NCI-H187 treated with DMSO at 0.1 percent for 48 hours (cell line): ENCODE measurements around the gene CDH2.

ENCODE experiments used
- DNase-seq: peaks from one replicate; lab custom pipeline; 2025; lab: John Stamatoyannopoulos, UW

The CDH2 gene

DNA sequence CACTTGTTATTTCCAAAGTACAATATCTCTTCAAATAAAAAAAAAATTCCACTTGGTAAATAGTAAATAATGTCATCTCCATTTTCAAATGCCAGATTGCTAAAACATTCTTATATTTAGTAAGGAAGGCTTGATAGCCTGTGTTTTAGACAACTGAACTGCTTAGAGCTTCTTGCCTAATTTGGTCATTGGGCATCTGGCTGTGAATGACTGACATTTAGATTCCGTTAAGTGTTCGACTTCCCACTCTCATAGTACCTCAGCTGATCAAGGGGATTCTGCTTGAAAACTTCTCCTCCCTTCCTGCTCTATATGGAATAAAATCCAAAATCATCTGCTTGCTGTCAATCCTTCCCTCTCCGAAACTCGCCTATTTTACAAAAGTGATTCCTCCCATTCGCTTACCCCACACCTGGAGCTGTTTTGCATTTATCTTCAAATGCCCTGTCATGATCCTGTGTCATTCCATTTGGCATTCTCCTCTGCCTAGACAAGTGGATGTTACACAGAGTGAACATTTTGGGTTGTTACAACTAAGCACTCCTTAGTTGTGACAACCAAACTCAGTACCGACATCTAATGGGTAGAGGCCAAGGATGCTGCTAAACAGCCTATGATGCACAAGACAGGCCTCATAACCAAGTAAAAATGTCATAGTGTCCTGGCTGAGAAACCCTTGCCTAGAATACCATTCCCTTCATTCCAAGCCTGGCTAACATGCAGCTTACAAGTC lies 181.0 kb downstream of the CDH2 start:
- no peak for DNase-seq

DNA sequence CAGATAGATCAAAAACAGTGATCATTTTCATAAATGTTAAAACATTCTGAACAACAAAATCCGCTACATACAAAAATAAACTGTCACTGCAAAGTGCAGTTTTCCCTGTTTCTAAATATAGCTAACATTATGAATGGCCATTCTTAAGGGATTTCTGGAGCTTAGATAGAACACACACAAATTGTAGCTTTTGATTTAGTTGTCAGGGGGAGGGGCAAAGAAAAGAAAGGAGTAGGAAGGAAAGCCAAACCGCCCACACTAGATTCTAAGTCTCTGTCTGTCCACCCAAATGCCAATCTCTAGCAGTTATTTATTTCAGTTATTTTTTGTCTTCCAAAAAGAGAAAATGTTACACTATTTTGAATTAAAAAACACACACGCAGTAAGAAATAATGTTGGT lies 182.4 kb downstream of the CDH2 start:
- no peak for DNase-seq

DNA sequence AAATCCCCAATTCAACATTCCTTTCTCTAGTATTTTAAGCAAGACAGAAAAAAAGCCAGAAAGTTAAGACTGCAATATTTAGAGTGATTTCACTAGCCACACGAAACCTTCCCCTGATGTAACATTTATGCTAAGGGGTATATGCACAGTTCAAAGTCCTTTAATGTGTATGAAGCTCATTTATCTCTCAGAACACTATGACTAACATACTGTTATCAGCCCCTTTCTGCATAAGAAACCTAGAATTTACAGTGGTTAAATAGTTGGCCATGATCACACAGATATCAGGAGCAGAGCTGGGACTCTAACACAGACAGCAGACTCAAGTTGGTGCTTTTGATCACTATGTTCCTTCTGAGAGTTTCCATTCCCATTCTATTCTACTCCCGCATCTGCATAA lies 185.5 kb downstream of the CDH2 start:
- DNase-seq: no peak

DNA sequence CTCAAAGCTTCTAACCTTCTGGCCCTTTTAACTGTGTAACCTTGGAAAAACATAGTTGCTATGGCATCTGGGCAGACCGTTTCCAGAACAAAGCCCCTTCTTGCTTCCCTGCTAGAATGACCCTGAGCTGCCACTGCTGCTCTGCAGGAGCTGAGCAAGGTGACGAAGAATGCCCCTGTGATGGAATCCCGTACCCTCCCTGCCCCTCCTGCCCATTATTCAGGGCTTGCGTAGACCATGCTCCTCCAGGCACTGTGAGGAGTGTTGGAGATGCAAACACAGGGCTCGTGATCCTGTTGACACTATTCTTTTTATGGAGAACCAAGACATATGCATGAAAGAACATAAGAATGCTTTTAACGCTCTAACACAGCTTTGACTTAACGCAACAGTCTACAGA lies 191.1 kb downstream of the CDH2 start:
- no peak for DNase-seq

DNA sequence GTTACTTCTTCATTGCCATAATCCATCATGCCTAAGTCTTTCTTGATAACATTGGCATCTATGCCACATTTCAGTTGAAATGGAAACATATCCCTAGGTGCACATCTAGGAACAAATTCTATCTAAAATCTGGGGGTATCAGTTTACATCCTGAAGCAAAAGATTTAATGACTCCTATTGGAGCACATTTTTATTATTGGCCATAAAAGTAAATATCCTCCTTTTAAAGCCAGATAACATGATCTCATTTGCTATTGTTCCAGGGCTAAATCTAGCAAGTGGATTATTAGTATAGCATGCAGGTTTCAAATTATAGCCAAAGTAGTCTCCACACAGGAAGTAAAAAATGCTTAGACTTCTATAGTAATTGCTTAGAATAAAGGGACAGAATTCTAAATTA lies 193.2 kb downstream of the CDH2 start:
- no peak for DNase-seq

DNA sequence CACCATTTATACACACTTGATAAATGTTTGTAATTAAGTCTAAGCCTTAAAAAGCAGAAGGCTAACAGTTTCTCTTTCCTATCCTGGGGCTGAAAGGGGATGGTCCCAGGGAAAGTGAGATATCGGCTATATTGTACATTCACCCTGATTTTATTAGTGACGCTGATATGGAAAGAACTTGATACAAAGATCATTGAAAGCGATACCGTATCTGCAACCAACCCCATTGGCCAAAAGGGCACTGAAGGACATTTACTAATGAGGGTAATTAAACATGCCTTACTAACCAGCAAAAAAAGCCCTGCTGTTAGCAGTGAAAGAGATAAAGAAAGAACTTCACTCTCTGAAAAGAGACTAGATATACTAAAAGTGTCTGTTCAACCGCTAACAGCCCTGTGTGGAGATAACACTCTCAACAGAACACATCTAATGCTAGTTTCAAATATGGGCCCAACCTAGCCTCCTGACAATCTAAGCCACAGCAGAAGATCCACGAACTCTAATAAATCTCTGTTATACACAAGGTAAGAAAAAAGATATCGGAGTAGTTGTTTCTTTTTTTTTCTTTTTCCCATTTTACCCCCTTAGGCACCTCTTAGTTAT lies 200.0 kb downstream of the CDH2 start:
- DNase-seq: no peak

DNA sequence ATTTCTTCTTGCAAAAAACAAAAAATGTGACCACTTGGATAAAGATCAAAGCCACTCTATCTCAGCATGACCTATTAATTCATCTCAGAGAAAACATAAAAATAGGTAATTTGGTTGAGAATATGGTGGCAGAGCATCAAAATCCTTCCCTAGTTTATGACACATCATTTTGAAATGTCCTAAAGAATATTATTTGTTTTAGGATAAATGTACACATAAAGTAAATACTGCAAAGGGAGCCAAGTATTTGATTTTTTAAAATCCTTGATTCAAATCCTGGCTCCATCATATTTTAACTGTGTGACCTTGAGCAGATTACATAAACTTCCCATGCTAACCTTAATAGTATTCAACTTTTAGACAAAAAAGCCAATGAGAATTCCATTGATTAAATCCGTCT lies 206.6 kb downstream of the CDH2 start:
- no peak for DNase-seq

DNA sequence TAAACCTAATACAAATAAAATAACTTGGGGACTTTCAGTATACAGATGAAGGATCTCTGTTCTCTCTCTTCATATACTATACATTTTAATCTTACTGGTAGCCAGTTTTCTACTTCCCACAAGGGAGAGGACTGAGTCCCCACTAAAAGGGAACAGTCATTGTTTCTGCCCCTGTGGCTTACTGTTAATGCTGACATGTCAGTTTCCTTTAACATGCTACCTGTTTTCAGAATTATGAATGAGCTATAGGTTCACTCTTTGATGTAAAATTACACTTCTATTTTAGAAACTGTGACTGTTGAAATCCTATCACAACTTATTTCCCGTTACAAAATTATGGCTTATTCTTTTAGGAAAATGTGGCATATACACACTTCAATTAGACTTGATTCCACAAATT lies 207.7 kb downstream of the CDH2 start:
- DNase-seq: no peak

DNA sequence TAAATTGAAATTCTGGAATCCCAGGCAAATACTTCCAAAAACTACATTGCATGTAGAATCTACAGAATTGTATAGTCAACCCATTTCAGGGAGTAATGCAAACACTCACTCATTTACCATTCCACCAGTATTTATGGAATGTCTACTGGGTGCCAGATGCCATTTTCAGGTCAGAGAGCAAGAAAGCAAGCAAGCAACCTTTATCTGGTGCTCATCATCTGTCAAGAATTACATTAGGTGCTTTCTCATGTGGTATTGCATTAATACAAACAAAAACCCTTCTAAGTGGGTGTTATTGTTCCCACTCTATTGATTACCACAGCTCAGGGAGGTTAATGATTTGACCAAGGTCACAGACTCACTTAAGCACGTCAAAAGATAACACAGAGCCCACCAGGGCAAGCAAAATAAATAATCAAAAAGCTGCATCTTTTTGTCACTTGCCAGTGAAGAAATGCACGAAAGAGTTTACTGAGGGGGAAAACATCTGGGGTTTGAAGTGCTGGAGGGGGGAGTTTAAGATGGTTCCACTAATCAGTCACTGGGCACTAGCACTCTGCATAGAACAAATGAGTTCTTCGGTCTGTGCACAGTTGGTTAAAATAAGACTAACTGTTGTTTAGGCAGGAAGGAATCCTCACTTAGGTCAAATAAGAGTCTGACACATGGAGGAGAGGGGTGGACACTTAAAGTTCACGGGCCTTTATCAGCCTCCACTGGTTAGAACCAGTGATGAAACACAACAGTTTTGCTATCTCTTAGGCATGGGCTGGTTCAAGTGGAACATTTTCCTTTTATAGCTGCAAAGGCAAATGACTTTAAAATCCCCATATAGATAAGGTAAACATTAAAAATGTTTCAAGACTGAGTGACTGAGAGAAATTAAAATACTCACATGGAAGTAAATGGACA lies 208.8 kb downstream of the CDH2 start:
- DNase-seq: no peak

DNA sequence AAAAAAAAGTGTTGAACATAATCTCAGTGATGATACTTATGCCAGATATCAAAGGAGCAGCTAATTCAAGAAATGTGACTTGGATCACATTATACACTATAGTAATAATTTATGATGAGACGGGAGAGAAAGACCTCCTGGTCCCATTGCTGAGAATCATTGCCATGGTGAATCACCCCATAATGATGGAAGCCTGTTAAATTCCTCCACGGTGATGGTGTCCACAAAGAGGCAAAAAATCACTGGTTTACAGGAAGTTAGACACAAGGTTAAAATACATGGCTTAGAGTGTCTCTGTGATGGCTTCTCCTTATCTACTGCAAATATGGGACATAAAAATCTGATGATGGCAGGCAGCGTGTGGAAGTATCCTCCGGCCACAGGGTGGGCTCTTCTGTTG lies 210.0 kb downstream of the CDH2 start:
- no peak for DNase-seq

DNA sequence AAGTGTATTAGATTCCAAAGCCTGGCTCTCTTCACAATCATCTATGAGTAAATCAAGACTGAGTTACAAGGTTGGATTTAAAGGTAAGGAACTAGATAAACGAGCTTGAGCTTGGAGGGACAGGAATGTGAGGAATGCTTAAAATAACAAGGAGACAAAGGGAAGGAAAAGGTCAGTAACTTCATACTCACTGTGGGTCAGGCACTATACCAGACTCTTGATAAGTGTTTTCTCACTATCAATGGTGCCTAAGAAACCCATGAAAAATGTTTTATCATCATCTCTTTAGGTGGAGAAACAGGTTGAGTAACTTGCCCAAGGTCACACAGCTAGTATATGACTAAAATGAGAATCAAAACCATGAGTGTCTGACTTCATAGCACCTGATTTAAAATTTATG lies 212.1 kb downstream of the CDH2 start:
- no peak for DNase-seq

DNA sequence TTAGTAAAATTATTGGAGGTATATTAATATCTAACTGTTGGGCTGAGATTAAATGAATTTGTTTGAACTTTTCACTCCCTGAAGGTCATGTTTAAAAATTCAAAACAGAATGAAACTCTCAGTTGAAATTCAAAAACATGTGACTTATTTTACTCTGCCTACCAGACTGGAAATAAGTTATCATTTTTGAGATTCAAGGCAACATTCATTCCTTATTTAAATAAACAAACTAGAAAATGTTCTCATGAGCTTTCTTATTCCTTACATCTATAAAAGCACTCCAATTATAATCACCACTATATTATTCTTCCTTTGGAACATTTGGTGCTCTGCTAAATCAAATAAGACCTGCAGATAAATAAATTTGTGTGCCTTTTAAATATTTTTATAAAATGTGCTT lies 217.8 kb downstream of the CDH2 start:
- DNase-seq: no peak

DNA sequence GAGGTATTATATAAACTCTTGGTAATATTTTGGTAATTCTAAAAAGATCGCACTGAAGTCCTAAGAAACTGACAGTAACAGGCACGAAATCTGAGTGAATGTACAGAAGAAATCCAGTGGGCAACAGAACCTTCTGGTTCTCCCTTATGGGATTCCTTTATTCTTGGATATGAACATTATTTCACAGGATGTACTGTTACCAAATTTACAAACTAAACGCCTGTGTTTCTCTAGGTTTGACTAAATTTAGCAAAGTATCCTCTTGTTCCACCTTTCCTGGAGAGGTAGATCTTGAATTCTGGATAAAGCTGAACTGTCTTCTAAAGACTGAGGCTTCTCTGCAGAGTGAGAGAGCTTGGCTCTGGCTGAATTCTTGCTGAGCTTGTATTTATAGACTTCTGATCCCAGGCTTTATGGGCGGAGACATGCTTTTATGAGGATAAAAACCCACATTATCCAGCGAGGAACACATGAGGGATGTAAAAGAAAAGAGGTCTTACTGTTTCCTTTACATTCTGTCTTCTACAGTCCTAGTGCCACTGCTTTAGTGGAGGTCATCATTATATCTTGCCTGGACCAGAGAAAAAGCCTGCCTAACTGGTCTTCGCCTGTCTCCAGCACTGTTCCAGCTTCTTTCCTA lies 220.8 kb downstream of the CDH2 start:
- no peak for DNase-seq

DNA sequence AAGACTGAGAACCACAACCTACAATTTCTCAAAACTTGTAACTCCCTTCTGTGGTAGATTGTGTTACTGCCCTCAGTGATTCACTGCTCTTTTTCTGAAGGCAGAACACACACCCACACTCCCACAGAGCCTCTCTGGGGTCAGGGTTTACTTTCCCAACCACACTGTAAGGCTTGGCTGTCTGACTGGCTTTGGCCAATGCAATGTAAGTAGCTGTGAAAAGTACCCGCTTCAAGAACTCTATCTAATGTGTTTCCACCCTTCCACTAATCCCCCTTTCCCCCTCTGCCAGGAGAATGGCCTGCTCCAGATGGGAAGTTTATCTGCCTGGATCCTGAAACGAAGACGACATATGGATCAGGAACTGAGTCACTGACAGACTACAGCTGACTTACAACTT lies 222.7 kb downstream of the CDH2 start:
- DNase-seq: no peak

DNA sequence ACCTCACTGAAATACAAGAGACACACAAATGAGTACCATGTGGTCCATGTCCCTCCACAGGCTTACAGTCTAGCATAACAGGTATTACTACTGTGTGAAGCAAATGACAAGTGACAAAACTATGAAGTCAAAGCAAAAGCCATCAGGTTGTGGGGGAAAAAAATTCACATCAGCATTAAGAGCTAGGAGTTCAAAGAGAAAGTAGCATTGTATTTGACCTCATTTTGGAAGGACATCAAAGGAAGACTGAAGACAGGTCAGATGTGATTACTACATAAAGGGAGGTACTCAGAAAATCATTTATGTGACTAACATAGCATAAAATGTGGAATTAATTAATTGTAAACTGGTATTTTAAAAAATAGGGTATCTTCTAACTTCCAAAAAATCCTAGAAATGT lies 224.2 kb downstream of the CDH2 start:
- DNase-seq: no peak

DNA sequence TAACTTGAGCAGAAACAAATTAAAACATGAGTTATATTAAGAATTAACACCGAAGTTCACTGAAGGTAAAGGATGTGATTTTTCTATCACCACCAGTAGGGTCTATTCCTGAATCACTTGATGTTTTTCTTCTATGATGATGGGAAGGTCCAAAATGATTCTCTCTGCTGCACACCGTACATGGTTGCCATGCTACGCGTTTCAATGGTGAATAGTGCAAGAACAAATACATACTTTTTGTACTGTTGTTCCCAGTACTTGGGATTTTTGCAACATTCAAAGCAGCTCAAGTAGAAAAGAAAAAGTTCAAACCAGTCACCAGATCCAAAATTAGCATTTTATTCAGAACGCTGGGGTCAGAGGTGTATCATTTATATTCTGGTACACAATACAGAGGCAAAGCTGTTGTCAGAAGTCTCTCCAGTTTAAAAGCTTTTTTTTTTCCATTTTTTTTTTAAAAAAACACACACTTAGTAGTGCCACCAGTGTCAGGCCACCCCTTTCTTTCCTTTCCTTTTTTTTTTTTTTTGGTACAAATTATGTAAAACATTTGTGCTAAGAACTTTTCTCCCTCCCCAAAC lies 226.2 kb downstream of the CDH2 start:
- no peak for DNase-seq

DNA sequence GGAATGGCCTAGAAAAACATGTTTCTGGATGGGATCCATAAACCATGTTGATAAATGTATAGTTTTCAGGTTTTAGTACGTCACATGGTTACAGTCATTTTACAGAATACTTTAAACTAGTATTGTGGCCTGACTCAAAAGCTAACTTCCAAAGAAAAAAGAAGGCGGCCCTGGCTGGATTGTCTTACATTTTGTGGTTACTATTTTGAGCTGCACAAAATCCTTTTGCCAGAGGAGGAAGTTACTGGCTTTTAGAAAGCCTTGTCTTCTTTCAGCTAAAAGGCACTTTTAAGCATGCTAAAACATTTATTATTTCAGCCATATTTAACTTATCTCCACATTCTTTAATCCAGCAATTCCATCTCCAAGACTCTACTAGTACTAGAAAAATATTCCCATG lies 227.9 kb downstream of the CDH2 start:
- no peak for DNase-seq

DNA sequence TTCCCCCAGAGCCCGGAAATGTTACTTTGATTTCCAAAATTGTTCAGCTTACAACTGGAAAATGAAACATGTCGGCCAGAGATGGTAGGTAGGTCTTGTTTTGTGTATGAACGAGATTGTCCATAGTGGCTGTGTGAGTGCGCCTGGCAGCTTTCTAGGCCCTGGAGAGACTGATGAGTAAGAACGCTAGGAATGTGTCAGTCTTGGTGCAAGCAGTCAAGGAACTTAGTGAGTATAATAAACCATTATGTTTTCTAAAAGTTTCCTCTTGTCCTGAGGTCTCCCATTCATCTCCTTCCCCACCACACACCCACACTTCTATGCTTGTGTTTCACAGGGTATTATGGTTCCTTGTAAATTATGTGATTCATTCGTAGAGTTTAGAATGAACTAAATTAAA lies 234.2 kb downstream of the CDH2 start:
- DNase-seq: no peak

DNA sequence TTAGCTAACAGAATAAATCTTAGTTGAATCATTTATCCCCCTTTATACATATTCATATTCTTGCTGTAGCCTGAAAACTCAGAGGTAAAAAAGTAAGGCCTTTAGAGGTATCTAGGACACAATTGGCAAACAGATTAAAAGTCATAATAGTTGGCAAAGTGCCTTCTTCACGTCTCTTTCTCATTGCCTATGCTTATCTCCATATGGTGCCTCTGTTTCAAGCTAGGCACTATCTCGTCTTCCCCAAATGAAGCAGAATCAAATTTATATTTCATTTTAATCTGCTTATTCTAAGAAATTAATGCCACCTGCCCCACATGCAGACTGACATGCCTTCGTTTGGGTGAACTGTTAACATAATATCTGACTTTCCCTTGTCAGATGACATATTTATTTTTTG lies 245.4 kb downstream of the CDH2 start:
- no peak for DNase-seq

DNA sequence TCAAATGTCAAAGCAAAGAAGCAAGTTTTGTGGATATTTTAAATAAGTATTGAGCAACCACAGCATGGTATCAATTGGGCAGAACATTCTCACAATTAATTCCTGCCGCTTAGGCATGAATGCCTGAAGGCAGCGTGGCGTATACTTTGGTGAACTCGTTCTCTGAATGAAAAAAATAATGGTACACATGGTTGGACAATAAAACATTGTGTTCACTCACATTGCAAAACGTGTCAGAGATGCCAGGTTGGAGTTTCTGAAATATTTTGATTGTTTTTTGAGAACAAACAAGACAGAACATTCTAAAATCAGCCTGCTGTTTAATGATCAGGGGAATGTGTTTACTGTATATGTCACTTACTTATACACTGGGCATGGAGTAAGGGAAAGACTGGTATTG lies 254.2 kb downstream of the CDH2 start:
- no peak for DNase-seq

DNA sequence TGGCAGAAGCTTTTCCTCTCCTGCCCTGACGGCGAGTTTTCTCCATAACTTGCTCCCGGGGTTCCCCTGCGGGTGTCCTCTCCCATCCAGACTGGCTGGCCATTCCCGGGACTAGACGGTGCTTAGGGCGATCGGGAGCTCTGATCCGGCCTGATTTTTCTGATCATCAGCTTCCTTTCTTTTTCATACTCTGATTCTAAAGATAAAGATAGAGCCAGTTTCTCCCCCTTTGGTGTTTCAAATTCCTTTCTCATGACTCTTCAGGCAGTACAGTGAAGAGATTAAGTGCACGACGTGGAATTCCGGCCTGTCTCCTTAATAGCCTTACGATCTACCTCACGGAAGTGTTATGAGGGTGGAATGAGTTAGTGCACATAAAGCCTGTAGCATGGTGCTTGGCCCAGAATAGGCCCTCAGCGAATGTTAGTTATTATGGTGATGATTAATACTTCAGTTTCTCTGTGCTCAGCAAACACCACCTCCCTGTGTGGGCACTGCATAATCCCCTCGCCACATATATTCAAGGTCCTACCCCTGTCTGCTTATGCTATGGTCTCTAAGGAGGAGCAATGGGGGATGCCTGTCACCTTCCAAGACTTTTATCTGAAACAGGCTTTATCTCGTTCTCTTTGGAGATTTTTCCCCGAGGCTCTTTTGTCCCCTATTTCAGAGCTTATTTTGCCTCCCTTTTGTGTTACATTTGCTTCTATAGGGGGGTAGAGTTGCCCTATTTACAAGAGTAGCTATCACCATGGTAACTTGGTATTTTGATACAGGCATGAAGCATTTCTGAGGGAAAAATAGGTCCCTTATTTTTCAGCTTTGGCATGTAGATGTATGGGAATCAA lies 254.8 kb downstream of the CDH2 start:
- no peak for DNase-seq
